Sigmoid colon (tissue), 7 donors: Measurements from ENCODE around the gene CALHM3. TPM values are rescaled to one million over a fixed set of nuclear protein-coding genes. Genes with fewer than 3 reads are reported as not detected.

Source experiments
- DNase-seq: peaks from one replicate; pipeline ENCODE4 v3.0.0-alpha.2; 2019
- H3K27ac ChIP-seq, 4 donors: fragments of 200-600 bp; sonication (generic); one replicate each; pipeline ENCODE4 v1.5.1; 2016 to 2019; ENCODE audit warnings: mild to moderate bottlenecking in 1 of 4
- H3K27me3 ChIP-seq, 3 donors: fragments of 200-600 bp; sonication (generic); one replicate each; pipeline ENCODE4 v1.5.1; 2019; ENCODE audit warnings: mild to moderate bottlenecking in 1 of 3
- H3K36me3 ChIP-seq, 4 donors: fragments of 200-600 bp; sonication (generic); one replicate each; pipeline ENCODE4 v1.5.1; 2016 to 2019
- H3K4me1 ChIP-seq, 4 donors: fragments of 200-600 bp; sonication (generic); one replicate each; pipeline ENCODE4 v1.5.1; 2017 to 2019
- H3K4me3 ChIP-seq, 4 donors: fragments of 200-600 bp; sonication (generic); one replicate each; pipeline ENCODE4 v1.5.1; 2017 to 2019; ENCODE audit warnings: mild to moderate bottlenecking in 2 of 4, moderate library complexity in 1 of 4
- H3K9me3 ChIP-seq, 4 donors: fragments of 200-600 bp in 3 of 4; sonication (generic) in 3 of 4; one replicate each; pipeline versions ENCODE4 v1.5.1 to v1.6.1; 2013 to 2019
- EP300 ChIP-seq, 4 donors: sonication (generic); formaldehyde crosslinking; IDR thresholded peaks; one replicate each; pipeline ENCODE4 v1.6.1; 2017; ENCODE audit warnings: antibody characterized with exemption in 4 of 4
- POLR2A ChIP-seq, 2 donors: fragments of 450-650 bp; IDR thresholded peaks; one replicate each; pipeline ENCODE4 v1.6.1; 2016; ENCODE audit warnings: antibody characterized with exemption in 2 of 2, mild to moderate bottlenecking in 2 of 2, moderate library complexity in 2 of 2
- POLR2AphosphoS5 ChIP-seq, 4 donors: sonication (generic); formaldehyde crosslinking; IDR thresholded peaks; one replicate each; pipeline ENCODE4 v1.6.1; 2017; ENCODE audit warnings: antibody characterized with exemption in 4 of 4
- WGBS, 2 donors: extraction: QIAGEN DNeasy Blood & Tissue Kit; methylation state at CpG; one replicate each; pipeline ENCODE4 v1.1.7; 2013; 5-methylcytosine and 5-hydroxymethylcytosine counted together
- intact Hi-C: fragments of 100-400 bp; cut with DNase I; formaldehyde crosslinking; loops from one replicate; pipeline ENCODE4 v1.15.1; 2023
- polyA plus RNA-seq, 3 donors: library from polyadenylated mRNA; stranded (reverse); fragments of 200-250 nt; gene quantifications; one replicate each; pipeline ENCODE4 v1.2.3, GENCODE V29; 2013
- total RNA-seq, 4 donors: library from RNA; depleted of rRNA; stranded (reverse); fragments of >200 nt; gene quantifications; one replicate each; pipeline ENCODE4 v1.1.0, GENCODE V29; 2016
- TF ChIP-seq, protein P1 (sequence below), 4 experiments: fragments of 450-650 bp in 3 of 4; fragments of 200-600 bp in 1 of 4; IDR thresholded peaks; one replicate each; pipeline ENCODE4 v1.5.1; 2016 to 2019; ENCODE audit warnings: antibody characterized with exemption in 4 of 4, mild to moderate bottlenecking in 3 of 4, moderate library complexity in 2 of 4
- donor health status: healthy with polysubstance abuse.
- donor health status: Bipolar disorder and iron deficiency.
- donor health status: healthy.

CALHM3 gene
- total and polyA plus RNA-seq, 7 donors = not detected

DNA sequence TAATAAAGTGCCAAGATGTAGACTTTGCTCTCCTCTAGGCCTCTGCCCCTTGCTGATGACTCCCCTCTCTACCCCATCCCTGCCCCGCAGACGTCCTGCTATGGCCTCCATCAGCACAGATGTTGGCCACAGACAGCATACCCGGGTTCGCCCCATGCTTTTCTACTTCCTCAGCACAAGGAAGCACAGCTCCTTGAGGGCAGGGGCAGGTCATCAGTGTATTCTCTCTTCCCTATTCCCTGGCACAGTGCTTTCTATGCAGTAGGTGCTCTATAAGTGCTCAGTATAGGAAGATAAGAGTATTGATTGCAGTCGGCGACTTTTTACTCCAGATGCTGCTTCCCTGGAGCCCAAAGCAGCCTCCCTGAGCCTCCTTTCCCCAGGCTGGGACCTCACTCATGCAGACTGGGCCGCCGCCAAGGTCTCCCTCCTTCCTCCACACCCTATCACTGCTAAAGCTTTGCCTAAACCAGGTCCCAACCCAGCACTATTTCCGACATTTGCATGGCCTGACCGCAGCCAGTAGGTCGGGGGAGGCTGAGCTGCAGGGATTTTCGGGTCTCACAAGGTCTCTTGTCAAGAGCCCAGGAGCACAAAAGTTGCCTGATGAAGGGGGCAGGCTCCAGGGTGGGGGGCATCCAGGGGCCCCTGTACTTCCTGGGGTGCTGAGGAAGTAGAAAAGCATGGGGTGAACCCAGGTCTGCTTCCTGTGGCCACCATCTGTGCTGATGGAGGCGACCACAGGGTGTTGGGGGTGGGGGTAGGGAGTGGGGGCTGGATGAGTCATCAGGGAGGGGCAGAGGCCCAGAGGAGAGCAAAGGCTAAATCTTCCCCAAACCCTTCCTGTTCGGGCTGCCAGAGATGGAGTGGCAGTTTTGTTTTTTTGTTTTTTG is 8.0 kb downstream of the CALHM3 start:
- Histone ChIP-seq H3K9me3 (no peaks in the 10 kb centered on the region), H3K4me1 (no peaks in the 10 kb centered on the region), H3K4me3 (no peak overlapping the region), H3K27ac (peak overlapping the region in 2 of 4 donors; percentile 21 to 49), H3K36me3 (no peaks in the 10 kb centered on the region), H3K27me3 (peaks cover 0 to under 1% (median 0%) of the 10 kb centered on the region in 3 donors)
- no peak for DNase-seq
- intact Hi-C loops = no loop called here
- 43 to 64% methylated on average over 14 of the region's 14 CpGs for WGBS, 2 donors
- TF ChIP-seq, protein P1, sequence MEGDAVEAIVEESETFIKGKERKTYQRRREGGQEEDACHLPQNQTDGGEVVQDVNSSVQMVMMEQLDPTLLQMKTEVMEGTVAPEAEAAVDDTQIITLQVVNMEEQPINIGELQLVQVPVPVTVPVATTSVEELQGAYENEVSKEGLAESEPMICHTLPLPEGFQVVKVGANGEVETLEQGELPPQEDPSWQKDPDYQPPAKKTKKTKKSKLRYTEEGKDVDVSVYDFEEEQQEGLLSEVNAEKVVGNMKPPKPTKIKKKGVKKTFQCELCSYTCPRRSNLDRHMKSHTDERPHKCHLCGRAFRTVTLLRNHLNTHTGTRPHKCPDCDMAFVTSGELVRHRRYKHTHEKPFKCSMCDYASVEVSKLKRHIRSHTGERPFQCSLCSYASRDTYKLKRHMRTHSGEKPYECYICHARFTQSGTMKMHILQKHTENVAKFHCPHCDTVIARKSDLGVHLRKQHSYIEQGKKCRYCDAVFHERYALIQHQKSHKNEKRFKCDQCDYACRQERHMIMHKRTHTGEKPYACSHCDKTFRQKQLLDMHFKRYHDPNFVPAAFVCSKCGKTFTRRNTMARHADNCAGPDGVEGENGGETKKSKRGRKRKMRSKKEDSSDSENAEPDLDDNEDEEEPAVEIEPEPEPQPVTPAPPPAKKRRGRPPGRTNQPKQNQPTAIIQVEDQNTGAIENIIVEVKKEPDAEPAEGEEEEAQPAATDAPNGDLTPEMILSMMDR (IDR thresholded peaks at IDR 0.05) = no peak
- TF ChIP-seq POLR2A (IDR thresholded peaks at IDR 0.05) = no peak
- no peak for TF ChIP-seq POLR2AphosphoS5 (IDR thresholded peaks at IDR 0.05)
- no peak for TF ChIP-seq EP300 (IDR thresholded peaks at IDR 0.05)

DNA sequence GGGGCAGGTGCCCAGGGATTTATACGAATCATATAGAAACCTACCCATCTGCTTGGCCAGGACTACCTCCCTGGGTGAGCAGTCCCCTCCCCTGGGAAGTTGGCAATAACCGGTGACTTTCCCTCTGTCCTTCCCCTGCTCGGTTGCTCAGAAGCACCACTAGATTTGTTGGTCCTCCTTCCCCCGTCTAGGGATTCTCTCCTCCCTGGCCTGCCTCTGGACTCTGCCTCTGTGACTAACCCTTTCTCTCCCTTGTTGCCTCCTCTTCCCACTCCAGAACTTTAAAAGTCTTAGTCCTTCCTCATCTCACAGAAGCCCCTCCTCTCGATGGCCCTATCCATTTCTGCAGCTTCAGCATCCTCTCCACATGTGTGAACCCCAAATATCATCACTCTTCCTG is 9.8 kb downstream of the CALHM3 start:
- DNase-seq = no peak
- no peak overlapping the region for H3K27ac ChIP-seq
- intact Hi-C loops = no loop called here
- 50 to 76% methylated on average over 5 of the region's 5 CpGs for WGBS, 2 donors
- H3K4me1 ChIP-seq = no peaks in the 10 kb centered on the region
- H3K27me3 ChIP-seq = no peaks in the 10 kb centered on the region
- TF ChIP-seq POLR2AphosphoS5 (IDR thresholded peaks at IDR 0.05) (no peak), POLR2A (IDR thresholded peaks at IDR 0.05) (no peak), EP300 (IDR thresholded peaks at IDR 0.05) (no peak)
- TF ChIP-seq, protein P1 (IDR thresholded peaks at IDR 0.05) = no peak
- no peaks in the 10 kb centered on the region for H3K9me3 ChIP-seq
- H3K4me3 ChIP-seq = no peak overlapping the region
- H3K36me3 ChIP-seq = no peaks in the 10 kb centered on the region

DNA sequence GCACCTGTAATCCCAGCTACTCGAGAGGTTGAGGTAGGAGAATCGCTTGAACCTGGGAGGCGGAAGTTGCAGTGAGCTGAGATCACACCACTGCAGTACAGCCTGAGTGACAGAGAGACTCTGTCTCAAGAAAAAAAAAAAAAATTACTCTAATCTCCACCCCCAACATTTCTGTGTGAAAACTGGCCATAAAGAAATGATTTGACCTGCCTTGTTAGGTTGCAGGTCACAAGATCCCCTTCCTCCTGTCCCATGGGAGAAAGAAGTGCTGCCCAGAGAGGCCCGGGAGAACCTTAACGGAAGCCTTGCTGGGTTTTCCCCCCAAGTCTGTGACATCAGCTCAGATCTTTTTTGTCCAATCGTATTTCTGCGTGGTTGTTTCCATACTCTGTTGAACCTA is 11.6 kb downstream of the CALHM3 start:
- 82 to 89% methylated on average over 7 of the region's 7 CpGs for WGBS, 2 donors
- no peak for DNase-seq
- no peak overlapping the region for H3K4me3 ChIP-seq
- no peaks in the 10 kb centered on the region for H3K36me3 ChIP-seq
- H3K4me1 ChIP-seq = no peaks in the 10 kb centered on the region
- H3K27me3 ChIP-seq = no peaks in the 10 kb centered on the region
- no peak for TF ChIP-seq EP300 (IDR thresholded peaks at IDR 0.05)
- TF ChIP-seq, protein P1 (IDR thresholded peaks at IDR 0.05) = no peak
- no peak for TF ChIP-seq POLR2AphosphoS5 (IDR thresholded peaks at IDR 0.05)
- TF ChIP-seq POLR2A (IDR thresholded peaks at IDR 0.05) = no peak
- intact Hi-C loops = no loop called here
- no peak overlapping the region for H3K27ac ChIP-seq
- H3K9me3 ChIP-seq = no peaks in the 10 kb centered on the region

DNA sequence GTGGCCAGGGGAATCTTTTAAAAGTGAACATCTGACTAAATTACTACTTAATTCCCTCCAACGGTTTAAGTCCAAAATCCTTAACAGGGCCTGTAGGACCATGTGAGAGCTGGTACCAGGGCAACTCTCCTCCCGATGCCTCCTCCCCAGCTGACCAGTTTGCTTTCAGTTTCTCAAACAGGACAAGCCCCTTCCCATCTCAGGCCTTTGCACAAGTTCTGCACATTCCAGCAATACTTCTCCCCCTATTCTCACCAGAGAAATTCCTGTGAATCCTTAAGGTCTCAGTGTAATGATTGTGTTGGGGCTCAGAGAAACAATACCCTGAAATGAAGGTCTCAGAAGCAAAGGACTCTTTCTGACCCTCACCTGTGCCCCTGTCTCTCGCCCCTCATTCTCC is 12.3 kb downstream of the CALHM3 start:
- no peak for DNase-seq
- no peaks in the 10 kb centered on the region for H3K9me3 ChIP-seq
- no peak overlapping the region for H3K4me3 ChIP-seq
- no peaks in the 10 kb centered on the region for H3K27me3 ChIP-seq
- intact Hi-C loops = no loop called here
- no peaks in the 10 kb centered on the region for H3K36me3 ChIP-seq
- no peaks in the 10 kb centered on the region for H3K4me1 ChIP-seq
- TF ChIP-seq EP300 (IDR thresholded peaks at IDR 0.05) = no peak
- no peak overlapping the region for H3K27ac ChIP-seq
- WGBS, 2 donors = 83 to 85% methylated on average over 3 of the region's 3 CpGs

DNA sequence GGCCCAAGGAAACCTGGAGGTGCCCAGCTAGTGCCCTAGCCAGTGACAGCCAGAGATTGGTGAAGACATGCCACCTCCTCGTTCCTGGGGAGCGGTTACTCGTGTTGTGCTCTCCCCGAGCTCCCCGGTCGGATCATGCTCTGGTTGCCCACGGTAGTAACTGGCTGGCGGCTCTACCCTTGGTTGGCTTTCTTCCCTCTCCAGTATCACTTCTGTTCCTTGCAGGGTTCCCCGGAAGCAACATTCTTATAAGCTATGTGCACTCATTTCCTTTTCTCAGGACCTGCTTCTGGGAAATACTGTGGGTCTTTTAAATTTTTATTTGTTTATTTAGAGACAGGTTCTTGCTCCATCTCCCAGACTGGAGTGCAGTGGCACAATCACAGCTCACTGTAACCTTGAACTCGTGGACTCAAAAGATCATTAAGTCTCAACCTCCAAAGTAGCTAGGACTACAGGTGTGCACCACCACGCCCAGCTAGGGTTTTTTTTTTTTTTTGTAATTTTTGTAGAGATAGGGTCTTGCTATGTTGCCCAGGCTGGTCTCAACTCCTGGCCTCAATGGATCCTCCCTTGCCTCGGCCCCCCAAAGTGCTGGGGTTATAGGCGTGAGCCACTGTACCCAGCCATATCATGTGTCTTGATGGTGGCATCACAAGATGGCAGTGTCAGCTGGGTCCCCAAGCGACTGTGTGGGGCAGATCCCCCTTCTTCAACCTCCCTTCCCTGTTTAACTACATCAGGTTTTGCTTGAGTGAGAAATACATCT is 13.4 kb downstream of the CALHM3 start:
- no peak for TF ChIP-seq POLR2AphosphoS5 (IDR thresholded peaks at IDR 0.05)
- no peak for TF ChIP-seq EP300 (IDR thresholded peaks at IDR 0.05)
- TF ChIP-seq POLR2A (IDR thresholded peaks at IDR 0.05) = no peak
- TF ChIP-seq, protein P1 (IDR thresholded peaks at IDR 0.05) = no peak
- Histone ChIP-seq H3K9me3 (no peaks in the 10 kb centered on the region), H3K4me1 (no peaks in the 10 kb centered on the region), H3K27ac (no peak overlapping the region), H3K36me3 (no peaks in the 10 kb centered on the region), H3K4me3 (no peak overlapping the region), H3K27me3 (no peaks in the 10 kb centered on the region)
- DNase-seq = no peak
- 83 to 89% methylated on average over 14 of the region's 14 CpGs for WGBS, 2 donors
- intact Hi-C loops = no loop called here
